Measurements from ENCODE around the gene SPSB1. TPM values are rescaled to one million over a fixed set of nuclear protein-coding genes. Genes with fewer than 3 reads are reported as not detected.
A peak's percentile ranks its signal among the peaks of the same experiment; 100 is the strongest.

Gene SPSB1
- total RNA-seq, 1 experiment from 2014 or later, result 33.8 TPM

DNA sequence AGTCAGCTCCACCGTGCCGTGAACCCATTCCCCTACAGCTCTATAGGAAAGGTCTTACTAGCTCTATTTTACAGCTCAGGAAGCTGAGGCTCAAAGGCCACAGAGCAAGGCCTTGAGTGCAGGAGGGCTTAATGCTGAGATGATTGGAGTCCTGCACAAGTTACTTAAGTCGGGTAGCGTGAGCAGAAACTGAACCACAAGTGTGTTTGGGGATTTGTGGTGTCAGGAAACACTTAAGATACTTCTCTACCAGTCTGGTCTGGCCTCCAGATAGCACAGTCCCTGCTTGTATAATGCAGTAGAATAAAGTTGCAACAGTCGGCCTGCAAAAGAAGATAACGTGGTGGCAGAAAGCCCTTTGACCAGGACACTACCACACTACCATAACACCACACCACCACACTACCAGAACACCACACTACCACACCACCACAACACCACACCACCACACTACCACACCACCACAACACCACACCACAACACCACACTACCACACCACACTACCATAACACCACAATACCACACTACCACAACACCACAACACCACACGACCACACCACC, 118.1 kb downstream of the SPSB1 start:
- no TSS peak for BruUV-seq (replicated peaks)
- Histone ChIP-seq H2AFZ (no peak overlapping the region), H3K36me3 (ENCODE audit: low read depth) (no peaks in the 10 kb centered on the region), H3K27ac (no peak overlapping the region), H3F3A (ENCODE audit: insufficient read depth, low read depth) (peaks cover 29% of the 10 kb centered on the region), H3K9me3 (ENCODE audit: insufficient read depth, low read depth) (no peaks in the 10 kb centered on the region), H3K27me3 (ENCODE audit: insufficient read depth, low read depth) (no peaks in the 10 kb centered on the region), H4K20me1 (ENCODE audit: insufficient read depth) (no peaks in the 10 kb centered on the region), H3K9me2 (ENCODE audit: insufficient read depth) (no peaks in the 10 kb centered on the region), H3K4me2 (no peak overlapping the region), H3K79me2 (ENCODE audit: low read depth) (no peaks in the 10 kb centered on the region), H3K4me1 (replicated peaks; ENCODE audit: insufficient read depth) (peaks cover 32% of the 10 kb centered on the region), H3K4me3 (no peak overlapping the region)
- CTCF ChIA-PET, result no interaction called here
- intact Hi-C loops (cut with micrococcal nuclease; ENCODE audit: unreplicated experiment), result loop anchor here (5.0 kb wide), 1 partner anchor 119 kb away; the partner anchor contains the start of gene SPSB1
- DNase-seq, result peak in 1 of 2 experiments; percentile 39
- no peak for TF ChIP-seq EZH2 (IDR thresholded peaks at IDR 0.05; ENCODE audit: low read depth)
- TF ChIP-seq, protein P1, sequence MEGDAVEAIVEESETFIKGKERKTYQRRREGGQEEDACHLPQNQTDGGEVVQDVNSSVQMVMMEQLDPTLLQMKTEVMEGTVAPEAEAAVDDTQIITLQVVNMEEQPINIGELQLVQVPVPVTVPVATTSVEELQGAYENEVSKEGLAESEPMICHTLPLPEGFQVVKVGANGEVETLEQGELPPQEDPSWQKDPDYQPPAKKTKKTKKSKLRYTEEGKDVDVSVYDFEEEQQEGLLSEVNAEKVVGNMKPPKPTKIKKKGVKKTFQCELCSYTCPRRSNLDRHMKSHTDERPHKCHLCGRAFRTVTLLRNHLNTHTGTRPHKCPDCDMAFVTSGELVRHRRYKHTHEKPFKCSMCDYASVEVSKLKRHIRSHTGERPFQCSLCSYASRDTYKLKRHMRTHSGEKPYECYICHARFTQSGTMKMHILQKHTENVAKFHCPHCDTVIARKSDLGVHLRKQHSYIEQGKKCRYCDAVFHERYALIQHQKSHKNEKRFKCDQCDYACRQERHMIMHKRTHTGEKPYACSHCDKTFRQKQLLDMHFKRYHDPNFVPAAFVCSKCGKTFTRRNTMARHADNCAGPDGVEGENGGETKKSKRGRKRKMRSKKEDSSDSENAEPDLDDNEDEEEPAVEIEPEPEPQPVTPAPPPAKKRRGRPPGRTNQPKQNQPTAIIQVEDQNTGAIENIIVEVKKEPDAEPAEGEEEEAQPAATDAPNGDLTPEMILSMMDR (conservative IDR thresholded peaks at IDR 0.05), result no peak
- POLR2A ChIA-PET (ENCODE audit: unreplicated experiment), result no interaction called here

- H3K27ac ChIP-seq, result peak overlapping the region; percentile 91
- peaks cover 32% of the 10 kb centered on the region for H3K4me1 ChIP-seq (replicated peaks; ENCODE audit: insufficient read depth)
- ChIA-PET CTCF (interaction anchor here (0.5 to 1.0 kb wide), 4 partner anchors 44 to 1552 kb away, joined by 3 to 14 read pairs (median 7); partner anchors contain the start of gene H6PD), POLR2A (ENCODE audit: unreplicated experiment) (interaction anchor here (0.5 to 0.7 kb wide), 5 partner anchors 13 to 415 kb away, joined by 3 to 13 read pairs (median 3); partner anchors contain the start of gene GPR157)
- H3K4me3 ChIP-seq, result 0 out of 2 replicates have a peak overlapping the region, but pooled peaks have one; percentile 14
- H3F3A ChIP-seq (ENCODE audit: insufficient read depth, low read depth), result peaks cover 29% of the 10 kb centered on the region
- H3K4me2 ChIP-seq, result peak overlapping the region; percentile 73
- BruUV-seq (replicated peaks), result TSS peak; percentile 29
- H3K36me3 ChIP-seq (ENCODE audit: low read depth), result no peaks in the 10 kb centered on the region
- no peaks in the 10 kb centered on the region for H3K79me2 ChIP-seq (ENCODE audit: low read depth)
- no peaks in the 10 kb centered on the region for H3K27me3 ChIP-seq (ENCODE audit: insufficient read depth, low read depth)
- TF ChIP-seq, protein P1 (conservative IDR thresholded peaks at IDR 0.05), result no peak
- no peak for TF ChIP-seq EZH2 (IDR thresholded peaks at IDR 0.05; ENCODE audit: low read depth)
- H2AFZ ChIP-seq, result no peak overlapping the region; the same call in 1 of the 2 replicates
- H3K9me2 ChIP-seq (ENCODE audit: insufficient read depth), result no peaks in the 10 kb centered on the region
- intact Hi-C loops (cut with micrococcal nuclease; ENCODE audit: unreplicated experiment), result loop anchor here (5.0 kb wide), 1 partner anchor 121 kb away; the partner anchor contains the start of gene SPSB1
- H4K20me1 ChIP-seq (ENCODE audit: insufficient read depth), result no peaks in the 10 kb centered on the region
- H3K9me3 ChIP-seq (ENCODE audit: insufficient read depth, low read depth), result no peaks in the 10 kb centered on the region
- peak; percentile 78 to 83 for DNase-seq
These were observed 120.6 kb downstream of the SPSB1 start for GRCh38 chr1:9413071-9413876.

- H3K4me1 ChIP-seq (replicated peaks; ENCODE audit: insufficient read depth), result peaks cover 32% of the 10 kb centered on the region
- H3K4me3 ChIP-seq, result 0 out of 2 replicates have a peak overlapping the region, but pooled peaks have one; percentile 14
- no peak overlapping the region; the same call in 1 of the 2 replicates for H2AFZ ChIP-seq
- DNase-seq, result no peak
- peaks cover 29% of the 10 kb centered on the region for H3F3A ChIP-seq (ENCODE audit: insufficient read depth, low read depth)
- H3K9me2 ChIP-seq (ENCODE audit: insufficient read depth), result no peaks in the 10 kb centered on the region
- TF ChIP-seq EZH2 (IDR thresholded peaks at IDR 0.05; ENCODE audit: low read depth), result no peak
- TF ChIP-seq, protein P1 (conservative IDR thresholded peaks at IDR 0.05), result no peak
- CTCF ChIA-PET, result interaction anchor here (0.5 to 1.1 kb wide), 2 partner anchors 61 to 1552 kb away, joined by 3 read pairs; no protein-coding TSS in a partner anchor
- no peaks in the 10 kb centered on the region for H4K20me1 ChIP-seq (ENCODE audit: insufficient read depth)
- no peaks in the 10 kb centered on the region for H3K79me2 ChIP-seq (ENCODE audit: low read depth)
- BruUV-seq (replicated peaks), result no TSS peak
- H3K27me3 ChIP-seq (ENCODE audit: insufficient read depth, low read depth), result no peaks in the 10 kb centered on the region
- H3K4me2 ChIP-seq, result peak overlapping the region; percentile 73
- intact Hi-C loops (cut with micrococcal nuclease; ENCODE audit: unreplicated experiment), result loop anchor here (5.0 kb wide), 1 partner anchor 122 kb away; the partner anchor contains the start of gene SPSB1
- no peaks in the 10 kb centered on the region for H3K9me3 ChIP-seq (ENCODE audit: insufficient read depth, low read depth)
- POLR2A ChIA-PET (ENCODE audit: unreplicated experiment), result interaction anchor here (0.7 kb wide), 1 partner anchor 134 kb away, joined by 3 read pairs; no protein-coding TSS in a partner anchor
- no peaks in the 10 kb centered on the region for H3K36me3 ChIP-seq (ENCODE audit: low read depth)
- H3K27ac ChIP-seq, result peak overlapping the region; percentile 91
These were observed 121.2 kb downstream of the SPSB1 start for GRCh38 chr1:9413877-9414213.
